HG03565 (cell line): ENCODE measurements around the gene LIMS2.

Experiments
- ATAC-seq: cut with Tn5 transposase; IDR thresholded peaks from one replicate; pipeline ENCODE4 v1.9.1; 2021; ENCODE audit warnings: mild to moderate bottlenecking, moderate library complexity; ENCODE audit not compliant: unreplicated experiment

Gene LIMS2

GRCh38 chr2:127678531-127678930, 3.2 kb upstream of the LIMS2 start:
- no peak for ATAC-seq

GRCh38 chr2:127676906-127677305, 1.6 kb upstream of the LIMS2 start:
- no peak for ATAC-seq

GRCh38 chr2:127674241-127675209, 805 bp downstream of the LIMS2 start:
- no peak for ATAC-seq

GRCh38 chr2:127673291-127674069, 1.9 kb downstream of the LIMS2 start:
- ATAC-seq = no peak

GRCh38 chr2:127672341-127673224, 2.7 kb downstream of the LIMS2 start:
- ATAC-seq = no peak

GRCh38 chr2:127671557-127672302, 3.6 kb downstream of the LIMS2 start:
- ATAC-seq = no peak

GRCh38 chr2:127670957-127671290, 4.4 kb downstream of the LIMS2 start:
- no peak for ATAC-seq

GRCh38 chr2:127670055-127670956, 5.0 kb downstream of the LIMS2 start:
- no peak for ATAC-seq

GRCh38 chr2:127669056-127669455, 6.3 kb downstream of the LIMS2 start:
- no peak for ATAC-seq

GRCh38 chr2:127665267-127665893, 9.9 kb downstream of the LIMS2 start:
- ATAC-seq = no peak

- ATAC-seq = no peak
Observed at GRCh38 chr2:127664895-127665225, 10.5 kb downstream of the LIMS2 start.

- ATAC-seq = no peak
Observed at GRCh38 chr2:127664065-127664894, 11.1 kb downstream of the LIMS2 start.

GRCh38 chr2:127663566-127664064, 11.7 kb downstream of the LIMS2 start:
- ATAC-seq = no peak

GRCh38 chr2:127662937-127663565, 12.3 kb downstream of the LIMS2 start:
- no peak for ATAC-seq

- ATAC-seq = no peak
Observed at GRCh38 chr2:127661949-127662510, 13.3 kb downstream of the LIMS2 start.

GRCh38 chr2:127661072-127661649, 14.2 kb downstream of the LIMS2 start:
- no peak for ATAC-seq

- ATAC-seq = no peak
Observed at GRCh38 chr2:127660291-127660578, 15.1 kb downstream of the LIMS2 start.
